ENCODE data around the gene NFIA. TPM values are rescaled to one million over a fixed set of nuclear protein-coding genes. Genes with fewer than 3 reads are reported as not detected.

The NFIA gene
- total and polyA plus RNA-seq, 9 of the 15 experiments (the other 6 are each of a cell fraction or from before 2014, with no cell fraction given), result 5.3 to 24.9 (median 9.8) TPM

GRCh38 chr1:61056573-61057439, 25.6 kb upstream of the NFIA start (continued):
- no peak for TF ChIP-seq COPS2 (conservative IDR thresholded peaks at IDR 0.05)
- no peak for TF ChIP-seq GATA2 (CRISPR knock-in tag; IDR thresholded peaks at IDR 0.05)
- no peak for TF ChIP-seq ZFP36 (IDR thresholded peaks at IDR 0.05; ENCODE audit: low read depth, low read length, partially characterized antibody)
- no peak for TF ChIP-seq KDM2B (CRISPR knock-in tag; IDR thresholded peaks at IDR 0.05)
- no peak for TF ChIP-seq POLR2AphosphoS2 (IDR thresholded peaks at IDR 0.05; ENCODE audit: low read length)
- TF ChIP-seq E2F3 (CRISPR knock-in tag; IDR thresholded peaks at IDR 0.05), result no peak
- TF ChIP-seq DNMT1 (IDR thresholded peaks at IDR 0.05), result no peak
- TF ChIP-seq MBD2 (IDR thresholded peaks at IDR 0.05; ENCODE audit: borderline replicate concordance, low read depth), result no peak
- TF ChIP-seq TGIF2 (CRISPR knock-in tag; IDR thresholded peaks at IDR 0.05), result no peak
- TF ChIP-seq ZNF780A (CRISPR knock-in tag; IDR thresholded peaks at IDR 0.05), result no peak
- no peak for TF ChIP-seq SFPQ (IDR thresholded peaks at IDR 0.05; ENCODE audit: low read depth, low read length)
- TF ChIP-seq SOX6 (IDR thresholded peaks at IDR 0.05), result peak; percentile 52; the same call in 1 of the 2 replicates
- TF ChIP-seq ZZZ3 (IDR thresholded peaks at IDR 0.05), result no peak
- TF ChIP-seq RFX7 (CRISPR knock-in tag; IDR thresholded peaks at IDR 0.05), result no peak
- TF ChIP-seq MEF2A (IDR thresholded peaks at IDR 0.05; ENCODE audit: control insufficient read depth, low read depth, low read length), result no peak
- no peak for TF ChIP-seq ZNF124 (CRISPR knock-in tag; IDR thresholded peaks at IDR 0.05)
- TF ChIP-seq ZKSCAN8 (CRISPR knock-in tag; IDR thresholded peaks at IDR 0.05), result no peak
- TF ChIP-seq ZFP1 (CRISPR knock-in tag; IDR thresholded peaks at IDR 0.05), result no peak
- no peak for TF ChIP-seq PREB (CRISPR knock-in tag; IDR thresholded peaks at IDR 0.05)
- no peak for TF ChIP-seq ELF2 (CRISPR knock-in tag; IDR thresholded peaks at IDR 0.05)
- no peak for TF ChIP-seq SAFB (IDR thresholded peaks at IDR 0.05; ENCODE audit: borderline replicate concordance, low read depth, low read length)
- TF ChIP-seq HOMEZ (CRISPR knock-in tag; IDR thresholded peaks at IDR 0.05), result no peak
- TF ChIP-seq CHD1 (IDR thresholded peaks at IDR 0.05; ENCODE audit: low read length), result no peak
- no peak for TF ChIP-seq CTCF (IDR thresholded peaks at IDR 0.05 in 2 of 3, conservative IDR thresholded peaks at IDR 0.05 in 1 of 3; ENCODE audit: insufficient read depth in 2 of 3, low read depth in 1 of 3, low read length in 3 of 3)
